IgD-negative memory B cell (primary cell): ENCODE results near the gene IRF5. TPM values are rescaled to one million over a fixed set of nuclear protein-coding genes. Genes with fewer than 3 reads are reported as not detected.

Experiments used
- H3K27ac Mint-ChIP-seq, 3 donors: one replicate each; pipeline ENCODE4 v1.8.0; 2020 to 2022; ENCODE audit warnings: mild to moderate bottlenecking in 3 of 3, mixed read lengths in 3 of 3, moderate library complexity in 1 of 3
- H3K27me3 Mint-ChIP-seq: one replicate; pipeline ENCODE4 v1.8.0; 2021; ENCODE audit warnings: mixed read lengths
- H3K36me3 Mint-ChIP-seq: one replicate; pipeline ENCODE4 v1.8.0; 2020; ENCODE audit warnings: mild to moderate bottlenecking, mixed read lengths
- H3K4me1 Mint-ChIP-seq, 3 donors: one replicate each; pipeline ENCODE4 v1.8.0; 2020 to 2022; ENCODE audit warnings: mixed read lengths in 3 of 3, mild to moderate bottlenecking in 1 of 3
- H3K4me3 Mint-ChIP-seq, 4 donors: one replicate each; pipeline ENCODE4 v1.8.0; 2020 to 2022; ENCODE audit warnings: mild to moderate bottlenecking in 4 of 4, mixed read lengths in 4 of 4, moderate library complexity in 3 of 4
- H3K9me3 Mint-ChIP-seq, 3 donors: one replicate each; pipeline ENCODE4 v1.8.0; 2020 to 2021; ENCODE audit warnings: mixed read lengths in 3 of 3, mild to moderate bottlenecking in 1 of 3
- polyA plus RNA-seq: library from polyadenylated mRNA; unstranded; fragments of 300-500 nt; fragmentation: Illumina TruSeq; gene quantifications from one replicate; pipeline ENCODE4 v1.2.3, GENCODE V29; 2021

Gene IRF5
- polyA plus RNA-seq, 1 donor from 2014 or later, result 132 TPM

DNA sequence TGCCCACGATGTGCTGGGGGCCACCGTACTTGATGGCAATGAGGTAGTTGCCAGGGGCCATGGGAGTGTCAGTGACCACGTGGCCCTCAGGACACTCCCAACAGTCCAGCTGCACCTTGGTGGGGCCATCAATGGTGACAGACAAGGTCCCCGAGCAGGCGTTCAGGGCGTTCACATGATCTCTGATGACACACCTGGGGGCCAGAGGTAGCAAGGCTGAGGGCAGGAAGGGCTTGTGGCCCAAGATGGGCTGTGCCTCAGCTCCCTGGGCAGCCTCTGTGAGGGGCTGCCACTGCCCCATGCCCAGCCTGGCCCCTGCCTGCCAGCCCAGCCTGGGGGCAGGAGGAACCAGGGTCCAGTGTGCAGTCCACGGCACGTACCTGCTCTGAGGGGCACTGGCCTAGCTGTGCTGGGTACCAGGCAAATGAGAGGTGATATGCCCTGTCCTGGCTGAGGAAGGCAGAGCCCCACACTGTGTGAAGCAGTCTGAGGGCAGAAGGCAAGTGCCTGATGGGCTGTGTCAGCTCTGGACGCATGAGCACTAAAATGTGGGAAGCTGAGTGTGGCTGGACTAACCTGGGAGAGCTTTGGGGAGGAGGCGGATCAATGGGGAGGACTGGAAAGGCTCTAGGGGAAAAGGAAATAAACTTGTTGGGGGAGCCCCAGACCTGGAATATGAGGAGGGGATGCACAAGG, 23.7 kb upstream of the IRF5 start:
- Mint-ChIP-seq H3K36me3 (peaks cover 5% of the 10 kb centered on the region), H3K9me3 (no peaks in the 10 kb centered on the region), H3K27ac (no peak overlapping the region), H3K27me3 (peaks cover 29% of the 10 kb centered on the region), H3K4me3 (peak overlapping the region in 3 of 4 donors; percentile 6 to 85 (median 45)), H3K4me1 (peaks cover 0 to 17% (median 5%) of the 10 kb centered on the region in 3 donors)

DNA sequence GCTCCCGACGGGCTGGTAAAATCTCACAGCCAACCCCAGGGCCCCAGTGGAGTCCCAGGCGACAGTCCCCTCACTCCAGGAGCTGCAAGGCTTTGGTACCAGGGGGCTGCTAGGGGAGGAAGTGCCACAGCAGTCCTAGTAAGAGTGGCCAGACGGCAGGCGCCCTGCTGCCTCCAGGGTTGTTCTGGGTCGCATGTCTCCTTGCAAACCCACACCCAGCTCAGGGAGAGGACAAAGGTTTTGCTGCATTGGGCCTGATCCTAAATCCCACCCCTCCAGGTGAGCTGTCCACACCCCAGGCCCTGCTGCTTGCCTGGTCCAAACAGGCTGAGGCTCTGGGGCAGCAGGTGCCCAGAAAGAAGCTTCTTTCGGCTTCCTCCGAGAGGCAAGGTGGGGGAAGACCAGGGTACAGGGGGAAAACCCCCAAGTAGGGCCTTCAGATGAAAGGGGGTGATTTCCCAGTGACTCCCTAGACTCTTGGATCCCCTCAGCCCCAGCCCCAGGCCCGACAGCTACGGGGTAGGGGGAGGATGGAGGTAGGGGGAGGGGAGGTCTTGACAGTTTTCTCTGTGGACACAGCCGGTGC, 23.1 kb upstream of the IRF5 start:
- Mint-ChIP-seq H3K27ac (no peak overlapping the region), H3K36me3 (peaks cover 5% of the 10 kb centered on the region), H3K4me3 (peak overlapping the region; percentile 45 to 86 (median 71)), H3K27me3 (peaks cover 25% of the 10 kb centered on the region), H3K4me1 (peaks cover 6 to 15% (median 11%) of the 10 kb centered on the region in 3 donors), H3K9me3 (no peaks in the 10 kb centered on the region)

DNA sequence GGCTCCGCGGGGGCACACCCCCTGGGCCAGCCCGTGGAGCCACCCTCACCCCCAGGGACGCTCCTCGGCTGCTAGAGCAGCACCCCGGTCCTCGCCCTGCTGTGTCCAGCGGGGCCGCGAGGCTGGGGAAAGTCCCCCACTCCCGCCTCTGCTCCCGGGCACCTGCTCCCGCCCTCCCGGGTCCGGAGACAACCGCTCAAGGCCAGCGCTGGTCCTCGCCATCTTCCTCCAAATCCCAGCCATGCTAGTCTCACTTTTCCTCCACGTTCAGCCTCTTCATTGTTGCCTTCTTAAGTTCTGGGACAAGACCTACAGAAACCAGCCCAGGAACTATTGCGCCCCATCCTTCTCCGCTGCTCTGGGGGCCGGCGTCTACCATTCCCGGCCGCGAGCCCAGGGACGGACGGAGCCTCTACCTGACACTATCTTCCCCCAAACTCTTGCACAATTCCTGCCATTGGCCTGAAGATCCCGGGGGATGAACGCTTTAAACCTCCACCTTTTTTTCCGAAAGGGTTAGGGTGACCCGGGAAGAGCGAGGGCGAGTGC, 22.4 kb upstream of the IRF5 start:
- H3K4me3 Mint-ChIP-seq, result peak overlapping the region; percentile 29 to 92 (median 78)
- peaks cover 7 to 15% (median 13%) of the 10 kb centered on the region in 3 donors for H3K4me1 Mint-ChIP-seq
- H3K27me3 Mint-ChIP-seq, result peaks cover 23% of the 10 kb centered on the region
- peaks cover 5% of the 10 kb centered on the region for H3K36me3 Mint-ChIP-seq
- H3K9me3 Mint-ChIP-seq, result no peaks in the 10 kb centered on the region
- H3K27ac Mint-ChIP-seq, result peak overlapping the region in 1 of 3 donors; percentile 45

DNA sequence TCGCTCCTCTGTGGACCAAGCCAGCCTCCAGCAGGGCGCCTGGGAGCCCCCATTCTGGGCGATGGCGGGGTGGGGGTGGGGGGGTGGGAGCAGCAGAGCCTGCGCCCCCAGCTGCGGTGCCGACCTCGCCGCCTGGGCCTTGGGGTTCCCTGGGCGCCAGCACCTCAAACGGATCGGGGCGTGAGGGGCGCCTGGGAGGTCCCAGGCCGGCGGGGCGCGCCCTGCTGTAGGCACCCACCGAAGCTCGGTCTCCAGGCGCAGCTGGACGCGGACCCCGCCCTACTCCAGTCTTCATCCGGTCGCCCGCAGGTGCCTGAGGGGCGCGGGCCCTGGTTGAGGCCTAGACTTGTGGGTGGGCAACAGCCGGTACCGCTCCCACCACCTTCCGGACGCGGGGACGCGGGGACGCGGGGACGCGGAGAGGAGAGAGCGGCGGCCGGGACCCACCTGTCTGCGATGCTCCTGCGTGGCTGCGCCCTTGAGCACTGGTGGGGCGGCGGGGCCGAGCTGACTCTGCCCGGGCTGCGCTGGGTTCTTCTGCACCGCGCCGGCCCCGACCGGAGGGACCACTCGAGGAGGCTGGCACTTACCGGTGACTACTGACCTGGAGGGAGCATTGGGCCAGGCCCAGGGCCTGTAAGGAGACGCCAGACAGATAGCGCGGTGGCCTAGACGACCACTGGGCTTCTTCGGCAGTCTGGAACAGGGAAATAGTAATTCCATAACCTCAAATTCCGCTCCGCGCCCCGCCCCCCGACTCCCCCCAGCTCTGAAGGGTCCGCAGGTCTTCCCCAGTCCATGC, 21.7 kb upstream of the IRF5 start:
- Mint-ChIP-seq H3K27ac (no peak overlapping the region), H3K36me3 (peaks cover 5% of the 10 kb centered on the region), H3K4me3 (peak overlapping the region; percentile 54 to 78 (median 58)), H3K4me1 (peaks cover 7 to 15% (median 13%) of the 10 kb centered on the region in 3 donors), H3K27me3 (peaks cover 20% of the 10 kb centered on the region), H3K9me3 (no peaks in the 10 kb centered on the region)

DNA sequence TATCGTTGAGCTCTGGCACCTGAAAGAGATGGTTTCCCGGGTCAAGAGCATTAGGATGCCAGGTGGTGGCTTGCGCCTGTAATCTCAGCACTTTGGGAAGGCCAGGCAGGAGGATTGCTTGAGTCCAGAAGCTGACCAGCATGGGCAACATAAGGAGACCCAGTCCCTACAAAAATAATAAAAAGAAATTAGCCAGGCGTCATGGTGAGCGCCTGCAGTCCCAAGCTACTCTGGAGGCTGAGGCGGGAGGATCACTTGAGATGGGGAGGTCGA, 21.1 kb upstream of the IRF5 start:
- Mint-ChIP-seq H3K27ac (no peak overlapping the region), H3K4me3 (peak overlapping the region in 3 of 4 donors; percentile 28 to 60 (median 56)), H3K36me3 (peaks cover 5% of the 10 kb centered on the region), H3K9me3 (no peaks in the 10 kb centered on the region), H3K27me3 (peaks cover 22% of the 10 kb centered on the region), H3K4me1 (peaks cover 7 to 15% (median 13%) of the 10 kb centered on the region in 3 donors)

DNA sequence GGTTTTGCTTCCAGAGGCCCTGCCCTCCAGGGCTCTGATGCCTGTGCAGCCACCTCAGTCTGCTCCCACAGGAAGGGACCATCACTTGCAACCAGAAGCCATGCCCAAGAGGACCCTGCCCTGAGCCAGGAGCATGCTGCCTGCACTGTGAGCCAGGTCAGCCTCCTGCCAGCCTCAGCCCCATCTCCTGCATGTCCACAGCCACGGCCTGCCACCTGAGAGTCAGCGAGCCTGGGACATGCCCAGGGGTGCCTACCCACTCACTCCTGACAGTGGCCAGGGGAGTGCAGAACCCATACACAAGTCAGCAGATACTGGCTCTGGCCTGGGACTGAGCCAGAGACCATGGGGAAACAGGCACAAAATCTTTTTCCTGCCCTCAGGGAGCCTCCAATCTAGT, 20.6 kb upstream of the IRF5 start:
- Mint-ChIP-seq H3K36me3 (peaks cover 5% of the 10 kb centered on the region), H3K4me3 (peak overlapping the region in 1 of 4 donors; percentile 22), H3K27me3 (peaks cover 22% of the 10 kb centered on the region), H3K9me3 (no peaks in the 10 kb centered on the region), H3K27ac (no peak overlapping the region), H3K4me1 (peaks cover 7 to 13% (median 12%) of the 10 kb centered on the region in 3 donors)

DNA sequence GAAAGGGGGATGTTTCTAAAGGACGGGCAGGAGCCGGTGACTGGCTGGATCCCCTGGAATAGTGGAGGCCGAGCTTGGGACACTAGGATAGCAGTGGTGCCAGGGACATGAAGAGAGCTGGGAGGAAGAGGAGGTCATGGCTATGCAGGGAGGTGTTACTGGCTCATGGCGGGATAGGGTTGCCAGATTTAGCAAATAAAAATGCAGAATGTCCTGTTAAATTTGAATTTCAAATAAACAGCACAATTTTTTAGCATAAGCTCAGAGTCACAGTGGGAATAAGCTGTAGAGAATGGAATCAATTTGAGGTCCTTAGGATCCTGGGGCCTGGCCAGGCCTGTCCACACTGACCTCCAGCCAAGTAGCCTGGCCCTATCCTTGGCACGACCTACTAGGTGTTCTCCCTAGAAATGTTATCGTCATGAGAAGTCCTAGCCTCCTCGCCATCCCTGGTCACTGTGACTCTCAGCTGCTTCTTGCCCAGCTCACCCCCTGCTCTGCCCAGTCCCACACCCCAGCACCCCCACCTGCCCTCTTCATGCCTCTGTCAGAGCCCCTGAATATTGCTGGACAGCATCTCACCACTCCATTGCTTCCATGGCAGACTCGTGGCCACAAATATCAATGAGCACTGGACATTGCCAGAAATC, 19.6 kb upstream of the IRF5 start:
- Mint-ChIP-seq H3K27me3 (peaks cover 22% of the 10 kb centered on the region), H3K9me3 (no peaks in the 10 kb centered on the region), H3K36me3 (peaks cover 5% of the 10 kb centered on the region), H3K27ac (peak overlapping the region in 1 of 3 donors; percentile 52), H3K4me1 (peaks cover 7 to 13% (median 12%) of the 10 kb centered on the region in 3 donors), H3K4me3 (no peak overlapping the region)

DNA sequence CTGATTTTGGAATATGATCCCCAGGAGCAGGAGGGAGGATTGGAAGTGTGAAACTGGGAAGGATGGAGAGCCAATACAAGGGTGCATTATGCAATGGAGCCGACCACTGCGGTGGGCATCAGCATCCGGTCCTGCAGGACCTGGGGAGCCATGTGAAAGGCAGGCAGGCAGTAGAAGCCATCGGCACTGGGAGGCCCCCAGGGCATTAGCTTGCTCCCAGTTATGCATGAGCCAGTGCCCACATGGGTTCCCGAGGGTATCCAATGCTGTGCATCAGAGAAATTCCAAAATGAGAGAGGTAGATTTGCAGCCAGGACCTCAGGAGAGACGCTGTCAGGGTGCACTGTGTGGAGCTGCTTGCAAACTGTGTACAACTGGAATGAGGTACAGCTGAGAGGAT, 18.5 kb upstream of the IRF5 start:
- Mint-ChIP-seq H3K27me3 (peaks cover 20% of the 10 kb centered on the region), H3K4me1 (peaks cover 7 to 11% (median 10%) of the 10 kb centered on the region in 3 donors), H3K27ac (no peak overlapping the region), H3K4me3 (no peak overlapping the region), H3K36me3 (peaks cover 4% of the 10 kb centered on the region), H3K9me3 (no peaks in the 10 kb centered on the region)

DNA sequence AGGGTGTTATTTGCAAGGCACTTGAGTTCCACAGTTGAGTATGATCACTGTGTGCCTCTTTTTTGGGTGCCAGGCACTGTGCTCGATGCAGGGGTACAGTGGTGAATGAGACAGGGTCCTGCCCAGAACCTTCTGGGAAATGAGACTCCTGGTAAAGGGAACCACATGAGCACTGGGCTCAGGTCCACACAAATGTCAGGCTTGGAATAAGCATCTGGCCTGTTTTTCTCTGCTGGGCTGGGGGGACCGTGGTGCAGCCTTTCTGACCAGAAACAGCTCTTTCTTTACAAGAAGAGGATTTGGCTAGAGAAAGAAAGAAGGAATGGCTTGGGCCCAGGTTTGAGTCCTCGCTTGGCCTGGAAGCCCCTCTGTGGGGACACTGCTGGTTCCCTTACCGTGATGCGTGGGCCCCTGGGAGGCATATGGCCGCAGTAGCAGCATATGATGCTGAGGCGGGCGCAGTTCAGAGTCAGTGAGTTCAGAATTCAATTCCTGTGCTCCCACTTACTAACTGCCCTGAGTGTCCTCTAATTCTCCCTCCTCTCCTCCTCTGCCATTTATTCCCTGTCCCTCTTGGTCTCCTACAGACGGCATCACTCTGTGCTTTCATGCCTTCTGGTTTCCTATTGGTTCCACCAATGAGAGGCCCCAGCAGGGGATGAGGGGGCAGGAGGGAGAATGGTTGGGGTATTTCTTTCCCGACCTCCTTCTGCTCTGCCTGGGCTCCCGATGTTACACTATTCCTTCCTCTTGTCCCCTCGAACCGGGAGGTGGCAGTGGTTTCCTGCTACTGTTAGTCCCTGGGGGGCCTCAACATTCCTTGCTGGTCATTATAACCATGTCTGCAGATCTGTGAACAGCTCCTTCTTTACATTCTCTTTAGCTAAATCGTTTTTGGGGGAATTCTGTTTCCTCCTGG, 17.6 kb upstream of the IRF5 start:
- H3K27ac Mint-ChIP-seq, result no peak overlapping the region
- H3K36me3 Mint-ChIP-seq, result peaks cover 3% of the 10 kb centered on the region
- no peaks in the 10 kb centered on the region for H3K9me3 Mint-ChIP-seq
- H3K27me3 Mint-ChIP-seq, result peaks cover 13% of the 10 kb centered on the region
- no peak overlapping the region for H3K4me3 Mint-ChIP-seq
- peaks cover 6 to 11% (median 7%) of the 10 kb centered on the region in 3 donors for H3K4me1 Mint-ChIP-seq

DNA sequence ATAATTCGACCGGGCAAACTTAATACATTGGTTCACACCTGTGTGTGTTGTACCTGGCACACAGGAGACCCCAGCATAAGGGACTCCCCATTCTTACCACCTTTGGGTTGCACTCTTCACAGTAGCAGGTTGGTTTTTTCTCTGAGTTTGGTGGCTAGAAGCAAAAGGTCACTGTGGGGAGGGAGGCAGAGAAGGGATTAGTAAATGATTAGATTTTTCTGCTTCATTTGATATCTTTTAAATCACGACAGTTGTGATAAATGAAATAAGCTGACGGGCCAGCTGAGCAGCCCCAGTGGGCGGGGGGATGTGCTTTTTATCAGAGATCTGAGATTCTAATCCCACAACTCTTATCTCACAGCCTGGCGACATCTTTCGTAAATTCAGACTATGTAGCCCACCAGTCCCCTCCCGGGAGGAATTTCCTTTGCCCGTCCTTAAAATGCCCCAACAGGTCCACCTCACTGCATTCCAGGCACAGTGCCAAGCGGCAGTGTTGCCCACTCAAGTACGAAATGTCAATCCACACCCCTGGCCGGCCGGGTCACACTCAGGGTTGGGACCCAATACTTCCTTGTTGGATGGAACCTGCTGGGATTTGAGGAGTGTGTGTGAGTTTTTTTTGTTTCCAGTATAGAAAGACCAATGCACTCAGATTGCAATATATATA, 16.7 kb upstream of the IRF5 start:
- Mint-ChIP-seq H3K4me1 (peaks cover 3 to 8% (median 7%) of the 10 kb centered on the region in 3 donors), H3K4me3 (no peak overlapping the region), H3K27ac (no peak overlapping the region), H3K36me3 (no peaks in the 10 kb centered on the region), H3K27me3 (peaks cover 9% of the 10 kb centered on the region), H3K9me3 (no peaks in the 10 kb centered on the region)

DNA sequence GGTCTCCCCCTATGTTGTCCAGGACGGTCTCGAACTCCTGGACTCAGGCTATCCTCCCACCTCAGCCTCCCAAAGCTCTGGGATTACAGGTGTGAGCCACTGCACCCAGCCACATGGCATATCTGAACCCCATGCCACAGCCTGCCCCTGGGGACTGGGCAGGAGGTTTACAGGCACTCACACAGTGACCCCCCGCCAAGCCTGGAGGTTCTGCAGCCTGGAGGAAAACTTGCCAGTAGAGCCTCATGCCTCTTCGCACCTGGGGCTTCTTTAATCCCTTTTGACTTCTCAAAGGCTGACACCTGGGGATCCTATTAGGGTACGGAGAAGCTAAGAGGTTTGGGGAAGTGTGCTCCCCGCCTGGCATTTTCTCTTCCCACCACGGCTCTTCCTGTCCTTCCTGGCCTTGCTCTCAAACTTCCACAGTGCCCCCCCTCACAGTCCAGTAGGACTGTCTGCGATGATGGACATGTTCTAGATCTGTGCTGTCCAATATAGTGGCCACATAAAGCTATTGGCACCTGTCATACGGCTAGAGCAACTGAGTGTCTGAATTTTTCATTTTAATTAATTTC, 15.8 kb upstream of the IRF5 start:
- Mint-ChIP-seq H3K27ac (no peak overlapping the region), H3K9me3 (no peaks in the 10 kb centered on the region), H3K36me3 (no peaks in the 10 kb centered on the region), H3K27me3 (peaks cover 9% of the 10 kb centered on the region), H3K4me1 (peaks cover 3 to 8% (median 7%) of the 10 kb centered on the region in 3 donors), H3K4me3 (no peak overlapping the region)

DNA sequence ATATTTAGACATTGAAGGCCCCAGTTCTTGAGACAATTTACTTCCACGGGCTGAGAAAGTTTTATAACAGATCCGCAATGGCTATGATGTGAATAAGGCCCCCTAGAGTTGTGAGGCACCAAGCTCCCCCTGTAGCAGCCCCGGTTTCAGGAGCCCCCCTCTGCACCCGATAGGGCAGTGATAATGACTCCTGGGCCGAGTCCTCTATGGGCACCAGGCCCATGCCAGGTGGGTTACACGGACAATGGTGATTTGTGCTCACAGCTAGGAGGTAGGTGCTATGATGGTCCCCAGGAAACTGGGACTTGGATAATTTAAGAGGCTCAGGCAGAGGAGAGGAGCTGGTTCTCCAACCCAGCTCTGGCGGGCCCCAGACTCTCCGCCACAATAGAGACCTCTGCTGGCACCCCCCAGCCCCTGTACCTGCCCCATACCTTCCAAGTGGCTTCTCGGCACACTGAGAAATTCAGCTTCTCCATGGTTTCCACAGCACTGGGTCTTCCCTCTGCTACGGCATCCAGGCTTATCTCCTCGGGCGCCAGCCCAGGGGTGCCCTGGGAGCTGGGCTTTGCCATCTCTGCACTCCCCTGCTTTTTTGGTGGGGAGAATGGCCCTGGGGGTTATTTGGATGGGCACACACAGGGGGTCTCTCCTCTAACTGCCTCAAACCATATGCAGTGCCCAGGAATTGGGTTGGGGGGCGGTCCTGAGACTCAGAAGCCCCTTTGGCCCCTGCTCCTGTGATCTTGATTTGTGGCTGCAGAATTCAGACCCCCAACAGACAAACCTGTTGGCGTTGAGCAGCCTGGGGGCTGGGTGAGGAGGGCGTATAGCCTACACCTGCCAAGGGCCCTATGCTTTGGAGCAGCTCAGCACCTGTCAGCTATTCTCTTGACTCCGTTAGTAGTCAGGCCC, 15.0 kb upstream of the IRF5 start:
- no peak overlapping the region for H3K27ac Mint-ChIP-seq
- H3K36me3 Mint-ChIP-seq, result no peaks in the 10 kb centered on the region
- no peak overlapping the region for H3K4me3 Mint-ChIP-seq
- H3K9me3 Mint-ChIP-seq, result no peaks in the 10 kb centered on the region
- H3K4me1 Mint-ChIP-seq, result peaks cover 3 to 8% (median 7%) of the 10 kb centered on the region in 3 donors
- peaks cover 9% of the 10 kb centered on the region for H3K27me3 Mint-ChIP-seq
